HUES6 (cell line): ENCODE data around the gene GPC6.

ENCODE experiments used
- H3K27ac ChIP-seq: 2 replicates; pipeline ENCODE4 v1.7.0; 2013; ENCODE audit warnings: low read depth, mild to moderate bottlenecking, low read length, inconsistent platforms
- H3K27me3 ChIP-seq: 2 replicates; pipeline ENCODE4 v1.6.1; 2013; ENCODE audit warnings: low read length; ENCODE audit not compliant: control insufficient read depth, insufficient read depth
- H3K36me3 ChIP-seq: 2 replicates; pipeline ENCODE4 v1.6.1; 2013; ENCODE audit warnings: low read length; ENCODE audit not compliant: control insufficient read depth, insufficient read depth
- H3K4me1 ChIP-seq: 2 replicates; pipeline ENCODE4 v1.6.1; 2013; ENCODE audit warnings: low read length; ENCODE audit not compliant: control insufficient read depth, insufficient read depth
- H3K4me3 ChIP-seq: 2 replicates; pipeline ENCODE4 v1.5.1; 2013; ENCODE audit warnings: low read depth, low read length
- H3K9ac ChIP-seq: one replicate; pipeline ENCODE4 v1.6.1; 2013; ENCODE audit warnings: mild to moderate bottlenecking, low read length
- H3K9me3 ChIP-seq: 2 replicates; pipeline ENCODE4 v1.6.1; 2013; ENCODE audit warnings: low read depth, low read length; ENCODE audit not compliant: control insufficient read depth, insufficient read depth

Gene GPC6

GRCh38 chr13:94129490-94129894 lies 902.9 kb downstream of the GPC6 start:
- Histone ChIP-seq H3K4me1 (peaks cover 5% of the 10 kb centered on the region; the same call in 1 of the 2 replicates), H3K27ac (no peak overlapping the region), H3K4me3 (no peak overlapping the region)

GRCh38 chr13:94138831-94139230 lies 912.2 kb downstream of the GPC6 start:
- no peak overlapping the region for H3K9ac ChIP-seq
- H3K4me1 ChIP-seq, result peaks cover 35% of the 10 kb centered on the region
- no peaks in the 10 kb centered on the region for H3K9me3 ChIP-seq
- H3K36me3 ChIP-seq, result no peaks in the 10 kb centered on the region
- no peak overlapping the region for H3K27ac ChIP-seq
- H3K4me3 ChIP-seq, result no peak overlapping the region
- peaks cover 56% of the 10 kb centered on the region for H3K27me3 ChIP-seq

More at GRCh38 chr13:94129490-94129894, 902.9 kb downstream of the GPC6 start:
- H3K9ac ChIP-seq, result no peak overlapping the region
- no peaks in the 10 kb centered on the region for H3K36me3 ChIP-seq
- H3K9me3 ChIP-seq, result no peaks in the 10 kb centered on the region
- H3K27me3 ChIP-seq, result no peaks in the 10 kb centered on the region

- Histone ChIP-seq H3K4me3 (no peak overlapping the region), H3K9ac (no peak overlapping the region), H3K36me3 (no peaks in the 10 kb centered on the region), H3K4me1 (peaks cover 40% of the 10 kb centered on the region), H3K27ac (no peak overlapping the region), H3K9me3 (no peaks in the 10 kb centered on the region), H3K27me3 (peaks cover 60% of the 10 kb centered on the region)
These were observed 912.9 kb downstream of the GPC6 start for GRCh38 chr13:94139393-94139995.

- no peaks in the 10 kb centered on the region for H3K36me3 ChIP-seq
- H3K4me1 ChIP-seq, result peaks cover 40% of the 10 kb centered on the region
- peaks cover 66% of the 10 kb centered on the region for H3K27me3 ChIP-seq
- no peaks in the 10 kb centered on the region for H3K9me3 ChIP-seq
- no peak overlapping the region for H3K9ac ChIP-seq
- no peak overlapping the region for H3K27ac ChIP-seq
- no peak overlapping the region for H3K4me3 ChIP-seq
These were observed 913.4 kb downstream of the GPC6 start for GRCh38 chr13:94140027-94140426.

GRCh38 chr13:94140511-94140910 lies 913.9 kb downstream of the GPC6 start:
- Histone ChIP-seq H3K4me1 (peaks cover 40% of the 10 kb centered on the region), H3K27ac (no peak overlapping the region), H3K36me3 (no peaks in the 10 kb centered on the region), H3K4me3 (no peak overlapping the region), H3K27me3 (peaks cover 71% of the 10 kb centered on the region), H3K9me3 (no peaks in the 10 kb centered on the region), H3K9ac (peak overlapping the region; percentile 23)

GRCh38 chr13:94143624-94144350 lies 917.2 kb downstream of the GPC6 start:
- Histone ChIP-seq H3K36me3 (no peaks in the 10 kb centered on the region), H3K4me3 (peak overlapping the region; percentile 33; the same call in 1 of the 2 replicates), H3K27me3 (peaks cover 65% of the 10 kb centered on the region), H3K27ac (no peak overlapping the region), H3K9me3 (no peaks in the 10 kb centered on the region), H3K9ac (peak overlapping the region; percentile 36), H3K4me1 (peaks cover 40% of the 10 kb centered on the region)

- Histone ChIP-seq H3K4me1 (peaks cover 23% of the 10 kb centered on the region), H3K9ac (no peak overlapping the region), H3K9me3 (no peaks in the 10 kb centered on the region), H3K36me3 (no peaks in the 10 kb centered on the region), H3K27me3 (peaks cover 56% of the 10 kb centered on the region), H3K4me3 (no peak overlapping the region), H3K27ac (no peak overlapping the region)
These were observed 919.4 kb downstream of the GPC6 start for GRCh38 chr13:94145966-94146365.

- H3K4me1 ChIP-seq, result peaks cover 3% of the 10 kb centered on the region; the same call in 1 of the 2 replicates
These were observed 927.0 kb downstream of the GPC6 start for GRCh38 chr13:94153586-94153985.

GRCh38 chr13:94154367-94154766 lies 927.8 kb downstream of the GPC6 start:
- Histone ChIP-seq H3K27me3 (peaks cover 5% of the 10 kb centered on the region; the same call in 1 of the 2 replicates), H3K9me3 (no peaks in the 10 kb centered on the region), H3K4me1 (peaks cover 3% of the 10 kb centered on the region; the same call in 1 of the 2 replicates), H3K4me3 (no peak overlapping the region), H3K36me3 (no peaks in the 10 kb centered on the region), H3K9ac (no peak overlapping the region), H3K27ac (no peak overlapping the region)

More at GRCh38 chr13:94153586-94153985, 927.0 kb downstream of the GPC6 start:
- Histone ChIP-seq H3K27ac (no peak overlapping the region), H3K4me3 (no peak overlapping the region), H3K27me3 (peaks cover 8% of the 10 kb centered on the region; the same call in 1 of the 2 replicates), H3K36me3 (no peaks in the 10 kb centered on the region), H3K9me3 (no peaks in the 10 kb centered on the region), H3K9ac (no peak overlapping the region)

GRCh38 chr13:94157705-94158218 lies 931.2 kb downstream of the GPC6 start:
- Histone ChIP-seq H3K4me1 (peaks cover 3% of the 10 kb centered on the region; the same call in 1 of the 2 replicates), H3K9ac (no peak overlapping the region), H3K4me3 (no peak overlapping the region), H3K27me3 (no peaks in the 10 kb centered on the region), H3K27ac (no peak overlapping the region), H3K36me3 (no peaks in the 10 kb centered on the region), H3K9me3 (peaks cover 11% of the 10 kb centered on the region)

GRCh38 chr13:94160875-94161274 lies 934.3 kb downstream of the GPC6 start:
- Histone ChIP-seq H3K27me3 (no peaks in the 10 kb centered on the region), H3K27ac (no peak overlapping the region), H3K9me3 (peaks cover 11% of the 10 kb centered on the region), H3K36me3 (no peaks in the 10 kb centered on the region), H3K9ac (no peak overlapping the region), H3K4me1 (peaks cover 3% of the 10 kb centered on the region; the same call in 1 of the 2 replicates), H3K4me3 (no peak overlapping the region)
